OCI-LY7 (cell line): Measurements from ENCODE around the gene GNRH2.

ENCODE experiments used
- EZH2phosphoT487 ChIP-seq: fragments of 200-600 bp; sonication (generic); IDR thresholded peaks from 2 replicates; pipeline ENCODE4 v1.6.1; 2018; ENCODE audit warnings: low read depth, borderline replicate concordance, mild to moderate bottlenecking, mixed run types, antibody characterized with exemption, low read length, moderate library complexity, mixed read lengths
- TF ChIP-seq, protein P1 (sequence below): fragments of 200-600 bp; sonication (generic); conservative IDR thresholded peaks from 2 replicates; pipeline ENCODE4 v1.5.1; 2014; ENCODE audit warnings: mild to moderate bottlenecking, antibody characterized with exemption, low read length, moderate library complexity, mixed read lengths

DNA sequence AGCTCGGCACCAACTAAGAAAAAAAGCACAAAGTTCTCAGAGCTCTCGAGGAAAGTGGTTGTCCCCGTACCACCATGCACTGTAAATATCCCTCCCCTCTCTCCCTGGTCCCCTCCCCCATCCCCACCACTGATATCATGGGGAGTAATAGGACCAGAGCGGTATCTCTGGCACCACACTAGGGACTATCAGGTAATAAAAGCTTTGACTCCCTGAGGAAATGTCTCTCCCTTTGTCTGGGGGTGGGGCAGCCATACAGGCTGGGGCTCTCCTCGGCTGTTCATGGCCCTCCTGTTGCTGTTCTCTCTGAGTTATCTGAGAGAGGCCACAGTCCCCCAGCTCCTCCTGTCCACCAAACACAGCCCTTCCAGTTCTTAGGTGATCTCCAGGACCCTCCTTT, 5.0 kb upstream of the GNRH2 start:
- TF ChIP-seq, protein P1, sequence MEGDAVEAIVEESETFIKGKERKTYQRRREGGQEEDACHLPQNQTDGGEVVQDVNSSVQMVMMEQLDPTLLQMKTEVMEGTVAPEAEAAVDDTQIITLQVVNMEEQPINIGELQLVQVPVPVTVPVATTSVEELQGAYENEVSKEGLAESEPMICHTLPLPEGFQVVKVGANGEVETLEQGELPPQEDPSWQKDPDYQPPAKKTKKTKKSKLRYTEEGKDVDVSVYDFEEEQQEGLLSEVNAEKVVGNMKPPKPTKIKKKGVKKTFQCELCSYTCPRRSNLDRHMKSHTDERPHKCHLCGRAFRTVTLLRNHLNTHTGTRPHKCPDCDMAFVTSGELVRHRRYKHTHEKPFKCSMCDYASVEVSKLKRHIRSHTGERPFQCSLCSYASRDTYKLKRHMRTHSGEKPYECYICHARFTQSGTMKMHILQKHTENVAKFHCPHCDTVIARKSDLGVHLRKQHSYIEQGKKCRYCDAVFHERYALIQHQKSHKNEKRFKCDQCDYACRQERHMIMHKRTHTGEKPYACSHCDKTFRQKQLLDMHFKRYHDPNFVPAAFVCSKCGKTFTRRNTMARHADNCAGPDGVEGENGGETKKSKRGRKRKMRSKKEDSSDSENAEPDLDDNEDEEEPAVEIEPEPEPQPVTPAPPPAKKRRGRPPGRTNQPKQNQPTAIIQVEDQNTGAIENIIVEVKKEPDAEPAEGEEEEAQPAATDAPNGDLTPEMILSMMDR, result no peak
- TF ChIP-seq EZH2phosphoT487, result no peak
